WTC11 (cell line): ENCODE results near the gene SLC41A1. TPM values are rescaled to one million over a fixed set of nuclear protein-coding genes. Genes with fewer than 3 reads are reported as not detected.
A peak's percentile ranks its signal among the peaks of the same experiment; 100 is the strongest.

Experiments
- ATAC-seq: fragments of 200-7000 bp; cut with Tn5 transposase; 2 replicates; pipeline ENCODE4 v1.10.0; 2021; ENCODE audit warnings: mild to moderate bottlenecking, moderate library complexity
- Bru-seq: library from RNA; stranded (reverse); fragments of 400-500 nt; gene quantifications from one replicate; lab custom pipeline; 2021; lab: Mats Ljungman, UMichigan
- CTCF ChIA-PET: fragments of 300-600 bp; sonication (Branson Sonifier 250); formaldehyde crosslinking; loops from one replicate; lab custom pipeline; 2021; ENCODE audit warnings: antibody characterized with exemption; lab: Charles Lee
- POLR2A ChIA-PET: fragments of 350-600 bp; sonication (Branson Sonifier 250); formaldehyde crosslinking; loops from one replicate; lab custom pipeline; 2021; ENCODE audit warnings: antibody characterized with exemption; lab: Charles Lee
- DNase-seq: peaks from one replicate; pipeline ENCODE4 v3.0.0; 2021; ENCODE audit warnings: low spot score
- H3K27ac Mint-ChIP-seq: 2 replicates; pipeline ENCODE4 v1.8.0; 2021; ENCODE audit warnings: mixed read lengths
- H3K27me3 Mint-ChIP-seq: 2 replicates; pipeline ENCODE4 v1.8.0; 2021; ENCODE audit warnings: low read depth, mild to moderate bottlenecking, moderate library complexity, mixed read lengths
- H3K36me3 Mint-ChIP-seq: 2 replicates; pipeline ENCODE4 v1.8.0; 2021; ENCODE audit warnings: mixed read lengths
- H3K4me1 Mint-ChIP-seq: 2 replicates; pipeline ENCODE4 v1.8.0; 2022; ENCODE audit warnings: mixed read lengths
- H3K4me3 Mint-ChIP-seq: 2 replicates; pipeline ENCODE4 v1.8.0; 2021; ENCODE audit warnings: mild to moderate bottlenecking, moderate library complexity, mixed read lengths
- H3K9me3 Mint-ChIP-seq: 2 replicates; pipeline ENCODE4 v1.8.0; 2021; ENCODE audit warnings: mixed read lengths
- E2F5 ChIP-seq: sonication (generic); formaldehyde crosslinking; IDR thresholded peaks from 2 replicates; pipeline ENCODE4 v1.8.1; 2022; ENCODE audit warnings: mild to moderate bottlenecking, moderate library complexity, missing genetic modification reagents
- GTF2I ChIP-seq: fragments of 250-450 bp; sonication (Bioruptor Pico); conservative IDR thresholded peaks from 2 replicates; pipeline ENCODE4 v1.4.0; 2021; ENCODE audit warnings: mild to moderate bottlenecking
- KAT7 ChIP-seq: sonication (generic); formaldehyde crosslinking; IDR thresholded peaks from 2 replicates; pipeline ENCODE4 v1.8.1; 2023; ENCODE audit warnings: missing genetic modification reagents, mild to moderate bottlenecking, borderline replicate concordance
- MXD4 ChIP-seq: fragments of 250-450 bp; sonication (Bioruptor Pico); IDR thresholded peaks from 2 replicates; pipeline ENCODE4 v1.8.0; 2021; ENCODE audit warnings: mild to moderate bottlenecking, moderate library complexity, borderline replicate concordance
- OVOL2 ChIP-seq: fragments of 250-450 bp; sonication (Bioruptor Pico); IDR thresholded peaks from 2 replicates; pipeline ENCODE4 v1.9.0; 2021; ENCODE audit warnings: mild to moderate bottlenecking, borderline replicate concordance
- PRRX2 ChIP-seq: fragments of 250-450 bp; sonication (Bioruptor Pico); IDR thresholded peaks from 2 replicates; pipeline ENCODE4 v1.8.0; 2021; ENCODE audit warnings: mild to moderate bottlenecking
- RELA ChIP-seq: sonication (generic); formaldehyde crosslinking; IDR thresholded peaks from 2 replicates; pipeline ENCODE4 v1.8.1; 2022; ENCODE audit warnings: missing genetic modification reagents, mild to moderate bottlenecking, borderline replicate concordance
- TEAD1 ChIP-seq: sonication (generic); formaldehyde crosslinking; IDR thresholded peaks from 2 replicates; pipeline ENCODE4 v1.8.0; 2022; ENCODE audit warnings: mild to moderate bottlenecking, missing genetic modification reagents
- USF1 ChIP-seq: sonication (generic); formaldehyde crosslinking; IDR thresholded peaks from 2 replicates; pipeline ENCODE4 v1.8.0; 2022; ENCODE audit warnings: mild to moderate bottlenecking, missing genetic modification reagents
- ZBTB21 ChIP-seq: sonication (generic); formaldehyde crosslinking; IDR thresholded peaks from 2 replicates; pipeline ENCODE4 v1.8.1; 2023; ENCODE audit warnings: mild to moderate bottlenecking, missing genetic modification reagents, borderline replicate concordance
- ZNF219 ChIP-seq: sonication (generic); formaldehyde crosslinking; IDR thresholded peaks from 2 replicates; pipeline ENCODE4 v1.8.0; 2023; ENCODE audit warnings: missing genetic modification reagents, mild to moderate bottlenecking, borderline replicate concordance
- ZNF317 ChIP-seq: sonication (generic); formaldehyde crosslinking; IDR thresholded peaks from 2 replicates; pipeline ENCODE4 v1.8.1; 2023; ENCODE audit warnings: low read depth, mild to moderate bottlenecking, moderate library complexity, missing genetic modification reagents, borderline replicate concordance
- ZNF423 ChIP-seq: fragments of 250-450 bp; sonication (Bioruptor Pico); IDR thresholded peaks from 2 replicates; pipeline ENCODE4 v2.1.2; 2022; ENCODE audit warnings: mild to moderate bottlenecking, moderate library complexity
- ZNF425 ChIP-seq: fragments of 250-450 bp; sonication (Bioruptor Pico); conservative IDR thresholded peaks from 2 replicates; pipeline ENCODE4 v1.9.0; 2021; ENCODE audit warnings: mild to moderate bottlenecking
- ZSCAN18 ChIP-seq: fragments of 250-450 bp; sonication (Bioruptor Pico); IDR thresholded peaks from 2 replicates; pipeline ENCODE4 v2.1.2; 2022; ENCODE audit warnings: mild to moderate bottlenecking, moderate library complexity
- long read RNA-seq, 3 experiments: library from RNA in 1 of 3; library from capped mRNA in 1 of 3; library from polyadenylated mRNA in 1 of 3; unstranded in 2 of 3; stranded (forward) in 1 of 3; transcript quantifications; one replicate each; pipeline ENCODE4 v2.0.0, GENCODE V29; 2021
- total RNA-seq: library from RNA; stranded (reverse); gene quantifications from 3 replicates; pipeline ENCODE4 v1.2.3, GENCODE V29; 2021
- TF ChIP-seq, protein P1 (sequence below): sonication (generic); formaldehyde crosslinking; IDR thresholded peaks from 2 replicates; pipeline ENCODE4 v1.8.0; 2023; ENCODE audit warnings: missing genetic modification reagents, mild to moderate bottlenecking, borderline replicate concordance
- TF ChIP-seq, protein P2 (sequence below): sonication (generic); formaldehyde crosslinking; IDR thresholded peaks from 2 replicates; pipeline ENCODE4 v1.8.0; 2023; ENCODE audit warnings: mild to moderate bottlenecking, missing genetic modification reagents
- TF ChIP-seq, protein P3 (sequence below): sonication (generic); formaldehyde crosslinking; IDR thresholded peaks from 2 replicates; pipeline ENCODE4 v1.8.1; 2022; ENCODE audit warnings: mild to moderate bottlenecking, missing genetic modification reagents, moderate library complexity, borderline replicate concordance

Gene SLC41A1
- 30.4 to 32.8 TPM (median 31.9 TPM) in 3 replicates for total RNA-seq
- percentile 78 among the genes with signal in this experiment for Bru-seq, nascent RNA
- long read RNA-seq, experiment 1, full-length matches to known transcripts, result 72 of 133 reads
- long read RNA-seq, experiment 1, partial matches to known transcripts, result 38 of 133 reads
- long read RNA-seq, experiment 1, other reads (novel, unspliced or antisense), result 23 of 133 reads
- long read RNA-seq, experiment 2, full-length matches to known transcripts, result 16 of 43 reads
- long read RNA-seq, experiment 2, partial matches to known transcripts, result 6 of 43 reads
- long read RNA-seq, experiment 2, other reads (novel, unspliced or antisense), result 21 of 43 reads
- long read RNA-seq, experiment 3, partial matches to known transcripts, result 3 of 3 reads
- long read RNA-seq, experiment 3, other reads (novel, unspliced or antisense), result 0 of 3 reads

- peaks cover 23% of the 10 kb centered on the region for H3K36me3 Mint-ChIP-seq
- POLR2A ChIA-PET, result no interaction called here
- H3K4me1 Mint-ChIP-seq, result peaks cover 37% of the 10 kb centered on the region
- ATAC-seq, result peak; percentile 87
- peak within 1 kb of the TSS; percentile 90 for H3K4me3 Mint-ChIP-seq
- peaks cover 16% of the 10 kb centered on the region; the same call in 1 of the 2 replicates for H3K27me3 Mint-ChIP-seq
- no peaks in the 10 kb centered on the region for H3K9me3 Mint-ChIP-seq
- DNase-seq, result peak; percentile 92
- peak within 1 kb of the TSS; percentile 85 for H3K27ac Mint-ChIP-seq
- CTCF ChIA-PET, result interaction anchor here (0.9 to 1.0 kb wide), 2 partner anchors 37 to 164 kb away, joined by 3 to 6 read pairs; partner anchors contain the start of gene PM20D1
- no peak for TF ChIP-seq ZNF317 (CRISPR knock-in tag)
- peak; percentile 33; the same call in 1 of the 2 replicates for TF ChIP-seq KAT7
- no peak for TF ChIP-seq ZNF425
- no peak for TF ChIP-seq ZNF219 (CRISPR knock-in tag)
- TF ChIP-seq, protein P1, sequence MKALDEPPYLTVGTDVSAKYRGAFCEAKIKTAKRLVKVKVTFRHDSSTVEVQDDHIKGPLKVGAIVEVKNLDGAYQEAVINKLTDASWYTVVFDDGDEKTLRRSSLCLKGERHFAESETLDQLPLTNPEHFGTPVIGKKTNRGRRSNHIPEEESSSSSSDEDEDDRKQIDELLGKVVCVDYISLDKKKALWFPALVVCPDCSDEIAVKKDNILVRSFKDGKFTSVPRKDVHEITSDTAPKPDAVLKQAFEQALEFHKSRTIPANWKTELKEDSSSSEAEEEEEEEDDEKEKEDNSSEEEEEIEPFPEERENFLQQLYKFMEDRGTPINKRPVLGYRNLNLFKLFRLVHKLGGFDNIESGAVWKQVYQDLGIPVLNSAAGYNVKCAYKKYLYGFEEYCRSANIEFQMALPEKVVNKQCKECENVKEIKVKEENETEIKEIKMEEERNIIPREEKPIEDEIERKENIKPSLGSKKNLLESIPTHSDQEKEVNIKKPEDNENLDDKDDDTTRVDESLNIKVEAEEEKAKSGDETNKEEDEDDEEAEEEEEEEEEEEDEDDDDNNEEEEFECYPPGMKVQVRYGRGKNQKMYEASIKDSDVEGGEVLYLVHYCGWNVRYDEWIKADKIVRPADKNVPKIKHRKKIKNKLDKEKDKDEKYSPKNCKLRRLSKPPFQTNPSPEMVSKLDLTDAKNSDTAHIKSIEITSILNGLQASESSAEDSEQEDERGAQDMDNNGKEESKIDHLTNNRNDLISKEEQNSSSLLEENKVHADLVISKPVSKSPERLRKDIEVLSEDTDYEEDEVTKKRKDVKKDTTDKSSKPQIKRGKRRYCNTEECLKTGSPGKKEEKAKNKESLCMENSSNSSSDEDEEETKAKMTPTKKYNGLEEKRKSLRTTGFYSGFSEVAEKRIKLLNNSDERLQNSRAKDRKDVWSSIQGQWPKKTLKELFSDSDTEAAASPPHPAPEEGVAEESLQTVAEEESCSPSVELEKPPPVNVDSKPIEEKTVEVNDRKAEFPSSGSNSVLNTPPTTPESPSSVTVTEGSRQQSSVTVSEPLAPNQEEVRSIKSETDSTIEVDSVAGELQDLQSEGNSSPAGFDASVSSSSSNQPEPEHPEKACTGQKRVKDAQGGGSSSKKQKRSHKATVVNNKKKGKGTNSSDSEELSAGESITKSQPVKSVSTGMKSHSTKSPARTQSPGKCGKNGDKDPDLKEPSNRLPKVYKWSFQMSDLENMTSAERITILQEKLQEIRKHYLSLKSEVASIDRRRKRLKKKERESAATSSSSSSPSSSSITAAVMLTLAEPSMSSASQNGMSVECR (CRISPR knock-in tag), result no peak
- 0 out of 2 replicates have a peak, but pooled peaks have one; percentile 18 for TF ChIP-seq ZNF423 (CRISPR knock-in tag)
- TF ChIP-seq GTF2I (CRISPR knock-in tag), result no peak
- TF ChIP-seq, protein P2, sequence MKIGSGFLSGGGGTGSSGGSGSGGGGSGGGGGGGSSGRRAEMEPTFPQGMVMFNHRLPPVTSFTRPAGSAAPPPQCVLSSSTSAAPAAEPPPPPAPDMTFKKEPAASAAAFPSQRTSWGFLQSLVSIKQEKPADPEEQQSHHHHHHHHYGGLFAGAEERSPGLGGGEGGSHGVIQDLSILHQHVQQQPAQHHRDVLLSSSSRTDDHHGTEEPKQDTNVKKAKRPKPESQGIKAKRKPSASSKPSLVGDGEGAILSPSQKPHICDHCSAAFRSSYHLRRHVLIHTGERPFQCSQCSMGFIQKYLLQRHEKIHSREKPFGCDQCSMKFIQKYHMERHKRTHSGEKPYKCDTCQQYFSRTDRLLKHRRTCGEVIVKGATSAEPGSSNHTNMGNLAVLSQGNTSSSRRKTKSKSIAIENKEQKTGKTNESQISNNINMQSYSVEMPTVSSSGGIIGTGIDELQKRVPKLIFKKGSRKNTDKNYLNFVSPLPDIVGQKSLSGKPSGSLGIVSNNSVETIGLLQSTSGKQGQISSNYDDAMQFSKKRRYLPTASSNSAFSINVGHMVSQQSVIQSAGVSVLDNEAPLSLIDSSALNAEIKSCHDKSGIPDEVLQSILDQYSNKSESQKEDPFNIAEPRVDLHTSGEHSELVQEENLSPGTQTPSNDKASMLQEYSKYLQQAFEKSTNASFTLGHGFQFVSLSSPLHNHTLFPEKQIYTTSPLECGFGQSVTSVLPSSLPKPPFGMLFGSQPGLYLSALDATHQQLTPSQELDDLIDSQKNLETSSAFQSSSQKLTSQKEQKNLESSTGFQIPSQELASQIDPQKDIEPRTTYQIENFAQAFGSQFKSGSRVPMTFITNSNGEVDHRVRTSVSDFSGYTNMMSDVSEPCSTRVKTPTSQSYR, result no peak
- TF ChIP-seq E2F5, result no peak; the same call in 1 of the 2 replicates
- TF ChIP-seq, protein P3, sequence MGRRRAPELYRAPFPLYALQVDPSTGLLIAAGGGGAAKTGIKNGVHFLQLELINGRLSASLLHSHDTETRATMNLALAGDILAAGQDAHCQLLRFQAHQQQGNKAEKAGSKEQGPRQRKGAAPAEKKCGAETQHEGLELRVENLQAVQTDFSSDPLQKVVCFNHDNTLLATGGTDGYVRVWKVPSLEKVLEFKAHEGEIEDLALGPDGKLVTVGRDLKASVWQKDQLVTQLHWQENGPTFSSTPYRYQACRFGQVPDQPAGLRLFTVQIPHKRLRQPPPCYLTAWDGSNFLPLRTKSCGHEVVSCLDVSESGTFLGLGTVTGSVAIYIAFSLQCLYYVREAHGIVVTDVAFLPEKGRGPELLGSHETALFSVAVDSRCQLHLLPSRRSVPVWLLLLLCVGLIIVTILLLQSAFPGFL (CRISPR knock-in tag), result no peak
- no peak for TF ChIP-seq MXD4
- no peak for TF ChIP-seq ZSCAN18 (CRISPR knock-in tag)
- TF ChIP-seq USF1 (CRISPR knock-in tag), result no peak; the same call in 1 of the 2 replicates
- TF ChIP-seq TEAD1 (CRISPR knock-in tag), result no peak
- TF ChIP-seq RELA (CRISPR knock-in tag), result no peak
- no peak for TF ChIP-seq PRRX2 (CRISPR knock-in tag)
- no peak for TF ChIP-seq ZBTB21 (CRISPR knock-in tag)
- TF ChIP-seq OVOL2 (CRISPR knock-in tag), result no peak
Measured at GRCh38 chr1:205812878-205813754, at the start of gene SLC41A1. SLC41A1 (minus strand) TSS chr1:205813198; CDS start chr1:205810441, 2,757 bp downstream.
